A673 (cell line): Measurements from ENCODE around the gene PAPPA. TPM values are rescaled to one million over a fixed set of nuclear protein-coding genes. Genes with fewer than 3 reads are reported as not detected.
A peak's percentile ranks its signal among the peaks of the same experiment; 100 is the strongest.

Experiments used
- BruUV-seq: library from RNA; stranded (reverse); fragments of 400-500 nt; replicated peaks from 2 replicates; lab custom pipeline; 2021; lab: Mats Ljungman, UMichigan
- CTCF ChIA-PET: fragments of 300-600 bp; sonication (Branson Sonifier 250); formaldehyde crosslinking; loops from one replicate; lab custom pipeline; 2022; ENCODE audit warnings: antibody characterized with exemption; lab: Charles Lee
- POLR2A ChIA-PET: fragments of 300-600 bp; sonication (Branson Sonifier 250); formaldehyde crosslinking; loops from one replicate; lab custom pipeline; 2022; ENCODE audit warnings: antibody characterized with exemption; ENCODE audit not compliant: low non-redundant PET; lab: Charles Lee
- DNase-seq: peaks from one replicate; pipeline ENCODE4 v3.0.0-alpha.2; 2015; ENCODE audit warnings: low spot score
- H3K27ac ChIP-seq: fragments of 200-600 bp; sonication (generic); 2 replicates; pipeline ENCODE4 v1.5.1; 2016; ENCODE audit warnings: mixed run types, low read depth, mild to moderate bottlenecking, mixed read lengths, antibody characterized with exemption, low read length; ENCODE audit not compliant: poor library complexity, severe bottlenecking
- H3K27me3 ChIP-seq: fragments of 200-600 bp; sonication (generic); replicated peaks from 2 replicates; pipeline ENCODE4 v1.6.1; 2017; ENCODE audit warnings: mixed run types, low read depth, mild to moderate bottlenecking, mixed read lengths, antibody characterized with exemption, low read length; ENCODE audit not compliant: insufficient read depth, poor library complexity
- H3K36me3 ChIP-seq: fragments of 200-600 bp; sonication (generic); 2 replicates; pipeline ENCODE4 v1.6.1; 2016; ENCODE audit warnings: mixed run types, mild to moderate bottlenecking, mixed read lengths, antibody characterized with exemption, low read length; ENCODE audit not compliant: insufficient read depth, poor library complexity, severe bottlenecking
- H3K4me1 ChIP-seq: fragments of 200-600 bp; sonication (generic); 2 replicates; pipeline ENCODE4 v1.6.1; 2017; ENCODE audit warnings: mixed run types, mild to moderate bottlenecking, mixed read lengths, antibody characterized with exemption, low read length; ENCODE audit not compliant: insufficient read depth, poor library complexity, severe bottlenecking
- H3K4me3 ChIP-seq: fragments of 200-600 bp; sonication (generic); 2 replicates; pipeline ENCODE4 v1.5.1; 2016; ENCODE audit warnings: low read depth, mixed run types, mild to moderate bottlenecking, mixed read lengths, low read length; ENCODE audit not compliant: poor library complexity, severe bottlenecking
- H3K9me3 ChIP-seq: fragments of 200-600 bp; sonication (generic); 2 replicates; pipeline ENCODE4 v1.6.1; 2016; ENCODE audit warnings: mixed run types, low read depth, mild to moderate bottlenecking, mixed read lengths, antibody characterized with exemption, low read length; ENCODE audit not compliant: poor library complexity, severe bottlenecking
- EZH2 ChIP-seq: fragments of 200-600 bp; sonication (generic); IDR thresholded peaks from 2 replicates; pipeline ENCODE4 v1.6.1; 2017; ENCODE audit warnings: borderline replicate concordance, low read depth, mild to moderate bottlenecking, mixed read lengths, antibody characterized with exemption, low read length; ENCODE audit not compliant: poor library complexity, severe bottlenecking
- intact Hi-C: fragments of 100-400 bp; cut with micrococcal nuclease; formaldehyde crosslinking; loops from one replicate; pipeline ENCODE4 v1.10.0; 2022; ENCODE audit not compliant: unreplicated experiment
- total RNA-seq: library from RNA; stranded (reverse); gene quantifications from 2 replicates; pipeline ENCODE4 v1.2.3, GENCODE V29; 2021
- TF ChIP-seq, protein P1 (sequence below): fragments of 300-800, 200-600 bp; sonication (generic); conservative IDR thresholded peaks from 2 replicates; pipeline ENCODE4 v1.5.1; 2017; ENCODE audit warnings: low read depth, mild to moderate bottlenecking, antibody characterized with exemption, low read length, moderate library complexity, mixed read lengths

Gene PAPPA
- total RNA-seq, 1 experiment from 2014 or later = 47.4 TPM

DNA sequence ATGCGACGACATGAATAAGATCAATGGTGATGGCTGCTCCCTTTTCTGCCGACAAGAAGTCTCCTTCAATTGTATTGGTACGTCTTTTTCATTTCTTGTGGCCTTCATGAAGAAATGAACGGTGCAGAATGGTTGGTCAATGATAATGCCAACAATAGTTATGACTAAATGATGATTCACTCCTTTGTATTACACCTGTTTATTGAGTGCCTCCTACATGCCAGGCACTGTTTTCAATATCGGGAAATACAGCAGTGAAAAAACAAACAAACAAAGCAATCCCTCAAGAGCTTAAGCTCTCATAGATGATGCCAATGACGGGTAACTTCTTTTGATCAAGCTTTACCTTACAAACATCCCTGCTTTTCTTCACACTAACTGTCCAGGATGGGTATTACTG is 117.7 kb downstream of the PAPPA start:
- ChIA-PET POLR2A (no interaction called here), CTCF (no interaction called here)
- Histone ChIP-seq H3K4me3 (no peak overlapping the region), H3K36me3 (peaks cover 49% of the 10 kb centered on the region), H3K4me1 (peaks cover 43% of the 10 kb centered on the region), H3K27me3 (no peaks in the 10 kb centered on the region), H3K27ac (no peak overlapping the region), H3K9me3 (no peaks in the 10 kb centered on the region)
- DNase-seq = no peak
- TF ChIP-seq EZH2 = no peak
- TF ChIP-seq, protein P1, sequence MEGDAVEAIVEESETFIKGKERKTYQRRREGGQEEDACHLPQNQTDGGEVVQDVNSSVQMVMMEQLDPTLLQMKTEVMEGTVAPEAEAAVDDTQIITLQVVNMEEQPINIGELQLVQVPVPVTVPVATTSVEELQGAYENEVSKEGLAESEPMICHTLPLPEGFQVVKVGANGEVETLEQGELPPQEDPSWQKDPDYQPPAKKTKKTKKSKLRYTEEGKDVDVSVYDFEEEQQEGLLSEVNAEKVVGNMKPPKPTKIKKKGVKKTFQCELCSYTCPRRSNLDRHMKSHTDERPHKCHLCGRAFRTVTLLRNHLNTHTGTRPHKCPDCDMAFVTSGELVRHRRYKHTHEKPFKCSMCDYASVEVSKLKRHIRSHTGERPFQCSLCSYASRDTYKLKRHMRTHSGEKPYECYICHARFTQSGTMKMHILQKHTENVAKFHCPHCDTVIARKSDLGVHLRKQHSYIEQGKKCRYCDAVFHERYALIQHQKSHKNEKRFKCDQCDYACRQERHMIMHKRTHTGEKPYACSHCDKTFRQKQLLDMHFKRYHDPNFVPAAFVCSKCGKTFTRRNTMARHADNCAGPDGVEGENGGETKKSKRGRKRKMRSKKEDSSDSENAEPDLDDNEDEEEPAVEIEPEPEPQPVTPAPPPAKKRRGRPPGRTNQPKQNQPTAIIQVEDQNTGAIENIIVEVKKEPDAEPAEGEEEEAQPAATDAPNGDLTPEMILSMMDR = no peak
- no TSS peak for BruUV-seq
- intact Hi-C loops = loop anchor here (10.0 kb wide), 1 partner anchor 387 kb away; no protein-coding TSS in a partner anchor

DNA sequence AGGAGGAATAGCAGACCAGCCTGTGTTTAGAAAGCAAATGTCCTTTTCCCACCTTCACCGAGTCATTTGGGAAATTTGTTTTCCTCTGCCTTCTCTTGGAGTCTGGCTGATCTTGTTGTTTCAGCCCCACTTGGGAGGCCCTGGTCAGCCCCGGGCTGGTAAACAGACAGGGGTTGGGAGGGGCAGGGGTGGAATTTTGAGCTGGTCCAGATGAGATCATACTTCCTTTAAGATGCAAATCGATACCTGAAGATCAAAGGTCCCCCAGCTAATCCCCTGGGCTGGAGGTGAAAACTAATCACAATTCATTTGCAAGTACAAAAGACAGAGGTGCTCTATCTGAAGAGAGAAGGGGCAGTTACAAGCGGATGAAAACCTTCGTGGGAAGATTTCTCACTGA is 118.4 kb downstream of the PAPPA start:
- ChIA-PET CTCF (no interaction called here), POLR2A (no interaction called here)
- DNase-seq = no peak
- no peaks in the 10 kb centered on the region for H3K27me3 ChIP-seq
- H3K27ac ChIP-seq = no peak overlapping the region
- H3K9me3 ChIP-seq = no peaks in the 10 kb centered on the region
- BruUV-seq = no TSS peak
- no peak overlapping the region for H3K4me3 ChIP-seq
- peaks cover 44% of the 10 kb centered on the region for H3K36me3 ChIP-seq
- TF ChIP-seq EZH2 = no peak
- intact Hi-C loops = loop anchor here (10.0 kb wide), 1 partner anchor 387 kb away; no protein-coding TSS in a partner anchor
- H3K4me1 ChIP-seq = peaks cover 50% of the 10 kb centered on the region

DNA sequence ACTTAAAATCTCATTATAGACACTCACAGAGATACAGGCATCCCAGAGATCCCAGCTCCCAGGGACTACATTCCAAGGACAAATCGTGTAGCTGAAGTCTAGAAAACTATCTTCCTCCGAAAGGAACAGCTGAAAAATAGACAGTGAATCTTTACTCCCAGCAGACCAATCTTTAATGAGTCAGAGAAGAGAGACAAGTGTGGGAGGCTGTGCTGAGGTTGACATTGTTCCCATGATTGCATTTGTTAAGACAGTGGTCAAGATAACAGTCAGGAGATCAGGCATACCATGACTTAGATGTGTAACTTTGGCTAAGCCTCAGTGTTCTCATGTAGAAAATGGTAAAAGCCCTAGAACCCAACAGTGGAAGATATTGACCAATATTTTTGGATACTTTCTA is 120.7 kb downstream of the PAPPA start:
- Histone ChIP-seq H3K27me3 (no peaks in the 10 kb centered on the region), H3K27ac (no peak overlapping the region), H3K9me3 (no peaks in the 10 kb centered on the region), H3K4me3 (no peak overlapping the region), H3K4me1 (peaks cover 44% of the 10 kb centered on the region), H3K36me3 (peaks cover 59% of the 10 kb centered on the region)
- intact Hi-C loops = loop anchor here (10.0 kb wide), 1 partner anchor 389 kb away; no protein-coding TSS in a partner anchor
- CTCF ChIA-PET = no interaction called here
- DNase-seq = no peak
- BruUV-seq = TSS peak; percentile 6
- TF ChIP-seq, protein P1 = no peak
- no peak for TF ChIP-seq EZH2
- POLR2A ChIA-PET = no interaction called here
